Right kidney (tissue), 1 donor: Measurements from ENCODE around the gene PTGES.

Experiments used
- DNase-seq: peaks from one replicate; pipeline ENCODE4 v3.0.0-alpha.2; 2016

Gene PTGES

GRCh38 chr9:129745200-129745599, 7.6 kb downstream of the PTGES start:
- DNase-seq: peak; percentile 37

GRCh38 chr9:129740666-129741464, 12.0 kb downstream of the PTGES start:
- no peak for DNase-seq

GRCh38 chr9:129740174-129740573, 12.7 kb downstream of the PTGES start:
- no peak for DNase-seq

- no peak for DNase-seq
Measured at GRCh38 chr9:129739432-129739831, 13.4 kb downstream of the PTGES start.

- DNase-seq: peak; percentile 93
Measured at GRCh38 chr9:129737479-129738274, 15.2 kb downstream of the PTGES start.

- no peak for DNase-seq
Measured at GRCh38 chr9:129736334-129736733, 16.5 kb downstream of the PTGES start.

- no peak for DNase-seq
Measured at GRCh38 chr9:129735546-129735945, 17.3 kb downstream of the PTGES start.

- DNase-seq: no peak
Measured at GRCh38 chr9:129733632-129733953, 19.2 kb downstream of the PTGES start.

GRCh38 chr9:129732946-129733631, 19.8 kb downstream of the PTGES start:
- no peak for DNase-seq

GRCh38 chr9:129732100-129732499, 20.7 kb downstream of the PTGES start:
- no peak for DNase-seq

- no peak for DNase-seq
Measured at GRCh38 chr9:129731477-129732085, 21.3 kb downstream of the PTGES start.

GRCh38 chr9:129728744-129729143, 24.1 kb downstream of the PTGES start:
- DNase-seq: no peak

GRCh38 chr9:129726322-129727160, 26.3 kb downstream of the PTGES start:
- DNase-seq: peak; percentile 61

GRCh38 chr9:129725795-129726251, 27.0 kb downstream of the PTGES start:
- DNase-seq: no peak

GRCh38 chr9:129724456-129725190, 28.2 kb downstream of the PTGES start:
- no peak for DNase-seq

GRCh38 chr9:129722913-129723312, 29.9 kb downstream of the PTGES start:
- no peak for DNase-seq

GRCh38 chr9:129720865-129721545, 31.8 kb downstream of the PTGES start:
- no peak for DNase-seq

- DNase-seq: no peak
Measured at GRCh38 chr9:129720181-129720864, 32.5 kb downstream of the PTGES start.

- DNase-seq: no peak
Measured at GRCh38 chr9:129719135-129719534, 33.7 kb downstream of the PTGES start.

- DNase-seq: no peak
Measured at GRCh38 chr9:129718647-129719046, 34.2 kb downstream of the PTGES start.
